Measurements from ENCODE around the gene ADARB1. TPM values are rescaled to one million over a fixed set of nuclear protein-coding genes. Genes with fewer than 3 reads are reported as not detected.

ADARB1 gene
- total RNA-seq, 1 donor from 2014 or later = 5.1 TPM

GRCh38 chr21:45055861-45056260, 18.5 kb upstream of the ADARB1 start:
- H3F3A ChIP-seq (ENCODE audit: low read depth) = no peaks in the 10 kb centered on the region
- H3K36me3 ChIP-seq = no peaks in the 10 kb centered on the region
- peaks cover 37% of the 10 kb centered on the region for H3K4me1 Mint-ChIP-seq
- no peaks in the 10 kb centered on the region for H4K20me1 ChIP-seq (ENCODE audit: low read depth)
- H3K4me1 ChIP-seq = no peaks in the 10 kb centered on the region
- H3K27ac Mint-ChIP-seq = peak overlapping the region; percentile 29
- H3K4me3 Mint-ChIP-seq = no peak overlapping the region
- peaks cover 3% of the 10 kb centered on the region for H3K9me3 Mint-ChIP-seq
- no peaks in the 10 kb centered on the region for H3K79me2 ChIP-seq (ENCODE audit: low read depth)
- no peaks in the 10 kb centered on the region for H3K36me3 Mint-ChIP-seq
- no peak overlapping the region for H2AFZ ChIP-seq (replicated peaks)
- H3K4me2 ChIP-seq = no peak overlapping the region
- H3K27ac ChIP-seq = no peak overlapping the region
- H3K9ac ChIP-seq = no peak overlapping the region
- peaks cover 6% of the 10 kb centered on the region for H3K27me3 Mint-ChIP-seq (ENCODE audit: insufficient read depth, low read depth)
- DNase-seq (ENCODE audit: low spot score) = no peak
- no peaks in the 10 kb centered on the region for H3K27me3 ChIP-seq
- TF ChIP-seq EZH2phosphoT487 (IDR thresholded peaks at IDR 0.05) (no peak), EZH2 (IDR thresholded peaks at IDR 0.05) (no peak), CTCF (IDR thresholded peaks at IDR 0.05) (no peak)
- no peak overlapping the region for H3K4me3 ChIP-seq
- H3K9me3 ChIP-seq (ENCODE audit: low read depth) = no peaks in the 10 kb centered on the region

GRCh38 chr21:45056296-45056904, 18.0 kb upstream of the ADARB1 start:
- Histone ChIP-seq H3K4me3 (no peak overlapping the region), H3K9ac (no peak overlapping the region), H3F3A (ENCODE audit: low read depth) (no peaks in the 10 kb centered on the region), H3K9me3 (ENCODE audit: low read depth) (no peaks in the 10 kb centered on the region), H3K4me2 (no peak overlapping the region), H3K79me2 (ENCODE audit: low read depth) (no peaks in the 10 kb centered on the region), H3K36me3 (no peaks in the 10 kb centered on the region), H3K4me1 (no peaks in the 10 kb centered on the region), H3K27me3 (no peaks in the 10 kb centered on the region), H3K27ac (no peak overlapping the region), H2AFZ (replicated peaks) (no peak overlapping the region), H4K20me1 (ENCODE audit: low read depth) (no peaks in the 10 kb centered on the region)
- Mint-ChIP-seq H3K36me3 (no peaks in the 10 kb centered on the region), H3K4me1 (peaks cover 34% of the 10 kb centered on the region), H3K27ac (no peak overlapping the region), H3K9me3 (peaks cover 3% of the 10 kb centered on the region), H3K27me3 (ENCODE audit: insufficient read depth, low read depth) (peaks cover 6% of the 10 kb centered on the region), H3K4me3 (no peak overlapping the region)
- TF ChIP-seq EZH2phosphoT487 (IDR thresholded peaks at IDR 0.05) (no peak), EZH2 (IDR thresholded peaks at IDR 0.05) (no peak), CTCF (IDR thresholded peaks at IDR 0.05) (no peak)
- DNase-seq (ENCODE audit: low spot score) = no peak

- Histone ChIP-seq H3K27ac (no peak overlapping the region), H3K9me3 (ENCODE audit: low read depth) (no peaks in the 10 kb centered on the region), H3K27me3 (no peaks in the 10 kb centered on the region), H4K20me1 (ENCODE audit: low read depth) (no peaks in the 10 kb centered on the region), H3K36me3 (no peaks in the 10 kb centered on the region), H3K4me3 (no peak overlapping the region), H3K4me1 (no peaks in the 10 kb centered on the region), H2AFZ (replicated peaks) (no peak overlapping the region), H3K9ac (no peak overlapping the region), H3K79me2 (ENCODE audit: low read depth) (no peaks in the 10 kb centered on the region), H3F3A (ENCODE audit: low read depth) (no peaks in the 10 kb centered on the region), H3K4me2 (no peak overlapping the region)
- no peak overlapping the region for H3K4me3 Mint-ChIP-seq
- H3K9me3 Mint-ChIP-seq = peaks cover 3% of the 10 kb centered on the region
- TF ChIP-seq EZH2 (IDR thresholded peaks at IDR 0.05) (no peak), CTCF (IDR thresholded peaks at IDR 0.05) (no peak), EZH2phosphoT487 (IDR thresholded peaks at IDR 0.05) (no peak)
- H3K27me3 Mint-ChIP-seq (ENCODE audit: insufficient read depth, low read depth) = peaks cover 6% of the 10 kb centered on the region
- peaks cover 34% of the 10 kb centered on the region for H3K4me1 Mint-ChIP-seq
- DNase-seq (ENCODE audit: low spot score) = no peak
- H3K36me3 Mint-ChIP-seq = no peaks in the 10 kb centered on the region
- no peak overlapping the region for H3K27ac Mint-ChIP-seq
Observed at GRCh38 chr21:45056917-45057560, 17.3 kb upstream of the ADARB1 start.
